GM10847 (cell line): ENCODE data around the gene THTPA.
A peak's percentile ranks its signal among the peaks of the same experiment; 100 is the strongest.

Experiments used
- POLR2A ChIP-seq: IDR thresholded peaks from 2 replicates; pipeline ENCODE4 v1.6.1; 2011; ENCODE audit not compliant: insufficient read length; ENCODE audit errors: extremely low read depth

Gene THTPA, protein sequence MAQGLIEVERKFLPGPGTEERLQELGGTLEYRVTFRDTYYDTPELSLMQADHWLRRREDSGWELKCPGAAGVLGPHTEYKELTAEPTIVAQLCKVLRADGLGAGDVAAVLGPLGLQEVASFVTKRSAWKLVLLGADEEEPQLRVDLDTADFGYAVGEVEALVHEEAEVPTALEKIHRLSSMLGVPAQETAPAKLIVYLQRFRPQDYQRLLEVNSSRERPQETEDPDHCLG

DNA sequence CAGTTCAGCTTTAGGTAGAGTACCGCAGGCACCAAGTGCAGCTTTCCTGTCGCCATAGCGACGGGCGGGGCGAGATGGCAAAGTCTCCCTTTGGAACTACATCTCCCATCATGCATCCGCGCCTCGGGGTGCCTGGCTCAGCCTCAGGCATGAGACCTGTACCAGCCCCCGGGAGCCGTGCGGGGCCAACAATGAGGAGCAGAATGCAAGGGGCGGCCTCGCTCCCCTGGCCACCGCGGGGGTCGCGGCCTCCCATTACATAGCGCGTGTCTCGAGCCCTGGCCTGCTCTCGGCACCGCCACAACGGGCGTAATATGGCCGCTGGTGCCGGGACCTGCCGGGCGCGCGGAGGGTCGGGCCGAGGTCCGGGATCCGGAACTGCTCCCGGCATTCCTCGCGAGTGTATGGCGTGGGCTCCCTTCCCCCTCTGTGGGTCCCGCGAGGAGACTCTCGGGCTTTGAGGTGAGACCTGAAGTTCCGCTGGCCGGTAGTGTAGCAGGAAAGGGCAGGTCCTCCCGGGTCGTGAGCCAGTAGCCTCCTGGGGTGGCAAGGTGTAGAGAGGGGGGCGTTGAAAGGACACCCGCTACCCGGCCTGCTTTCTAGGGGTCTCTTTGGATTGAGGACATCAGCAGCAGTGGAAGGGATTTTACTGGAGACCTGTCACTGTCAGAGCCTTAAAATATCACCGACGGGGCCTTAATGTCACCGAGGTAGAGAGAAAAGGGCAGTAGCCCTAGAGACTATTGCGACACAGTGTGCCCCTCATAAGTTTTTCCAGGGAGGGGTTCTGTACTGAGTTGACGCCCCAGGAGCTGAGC is at the start of gene THTPA:
Gene THTPA (plus strand): TSS at position 390 of the 818 bp plus-strand sequence. CDS start 487 bp downstream, outside the sequence.
- peak; percentile 77 for TF ChIP-seq POLR2A

DNA sequence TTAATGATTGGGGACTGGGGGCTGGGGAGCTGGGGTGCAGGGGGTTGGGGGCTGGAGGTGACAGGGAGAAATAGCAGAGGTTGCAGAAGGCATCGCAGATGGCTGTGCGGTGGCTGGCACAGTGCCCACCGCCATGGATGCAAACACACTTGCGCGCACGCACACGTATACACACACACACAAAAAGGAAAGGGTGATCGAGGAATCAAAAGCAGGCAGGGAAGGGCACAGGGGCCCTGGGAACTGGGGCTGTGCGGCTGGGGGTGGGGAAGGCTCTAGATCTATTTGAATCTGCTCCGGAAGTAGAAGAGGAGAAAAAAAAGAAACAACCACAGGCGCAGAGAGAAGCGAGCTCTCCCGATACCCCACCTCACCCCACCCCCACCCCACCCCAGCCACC is 43.9 kb upstream of the THTPA start:
- TF ChIP-seq POLR2A: no peak

DNA sequence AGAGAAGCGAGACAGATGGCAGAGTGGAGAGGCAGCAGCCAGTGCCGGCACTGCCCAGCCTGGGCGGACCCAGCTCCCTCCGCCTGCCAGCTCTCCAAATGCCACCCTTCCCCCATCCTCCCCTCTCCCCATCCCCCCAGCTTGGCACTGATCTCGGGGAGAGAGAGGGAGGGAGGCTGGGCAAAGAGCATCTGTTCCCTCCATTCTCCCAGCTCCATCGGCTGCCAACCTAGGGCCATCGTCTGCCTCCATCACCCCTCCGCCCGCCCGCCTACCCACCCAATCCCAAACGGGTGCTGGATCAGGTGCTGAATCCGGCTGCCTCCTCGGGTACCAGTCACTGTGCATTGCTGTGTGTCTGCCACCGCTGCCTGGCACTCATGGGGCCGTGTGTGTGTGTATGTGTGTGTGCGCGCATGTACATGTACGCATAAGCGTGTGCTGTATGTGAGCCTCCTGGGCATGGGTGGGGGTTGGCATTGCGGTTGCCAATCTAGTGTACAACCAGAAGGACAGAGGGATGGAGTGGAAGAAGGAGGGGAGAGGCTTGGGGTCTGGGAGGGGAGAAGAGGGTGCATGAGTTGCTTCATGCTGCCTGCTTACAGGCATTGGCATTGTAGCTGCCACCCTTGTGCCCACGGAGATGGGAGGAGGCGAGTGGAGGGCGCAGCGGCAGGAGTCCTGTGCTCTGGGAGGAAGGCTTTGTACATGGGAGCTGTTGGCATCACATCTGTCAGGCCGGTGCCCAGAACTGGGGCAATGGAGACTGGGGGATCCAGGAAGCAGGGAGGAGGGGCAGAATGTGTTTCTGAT is 42.9 kb upstream of the THTPA start:
- no peak for TF ChIP-seq POLR2A

DNA sequence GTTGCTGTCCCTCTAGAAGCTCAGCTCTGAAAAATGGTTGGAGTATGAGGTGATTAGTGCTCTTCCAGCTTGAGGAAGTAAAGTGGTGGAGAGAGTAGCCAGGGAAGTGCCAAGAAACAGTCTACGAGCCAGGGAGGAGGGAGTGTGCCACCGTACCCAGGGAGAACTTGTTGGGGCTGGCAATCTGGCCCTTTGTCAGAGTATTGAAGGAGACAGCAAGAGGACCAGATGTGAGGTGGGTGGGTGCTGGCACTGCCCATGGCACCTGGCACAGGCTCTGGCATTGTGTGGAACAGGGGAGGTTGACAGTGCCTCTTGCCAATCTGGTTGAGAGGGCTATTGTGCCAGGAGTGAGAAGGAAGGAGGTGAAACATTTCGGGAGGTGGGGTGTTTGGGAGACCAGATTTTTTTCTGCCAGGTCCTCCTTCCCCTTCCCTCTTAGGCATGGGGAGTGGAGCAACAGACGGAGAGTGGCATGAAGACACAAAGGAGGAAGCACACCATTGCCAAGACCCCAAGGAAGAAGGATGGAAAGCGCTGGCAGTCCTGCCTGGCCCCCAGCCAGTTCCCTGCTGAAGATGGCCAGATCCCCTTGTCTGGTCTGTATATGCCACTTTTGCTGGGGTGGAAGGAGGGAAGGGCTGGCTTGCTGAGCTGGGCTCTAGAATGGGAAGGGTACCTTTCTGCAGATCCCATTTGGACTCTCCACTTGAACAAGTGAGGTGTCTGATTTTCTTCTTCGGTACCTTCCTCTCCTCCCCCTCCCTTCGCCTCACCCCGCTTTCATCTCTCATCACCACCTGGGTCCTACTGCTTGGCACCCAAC is 42.0 kb upstream of the THTPA start:
- TF ChIP-seq POLR2A: no peak

DNA sequence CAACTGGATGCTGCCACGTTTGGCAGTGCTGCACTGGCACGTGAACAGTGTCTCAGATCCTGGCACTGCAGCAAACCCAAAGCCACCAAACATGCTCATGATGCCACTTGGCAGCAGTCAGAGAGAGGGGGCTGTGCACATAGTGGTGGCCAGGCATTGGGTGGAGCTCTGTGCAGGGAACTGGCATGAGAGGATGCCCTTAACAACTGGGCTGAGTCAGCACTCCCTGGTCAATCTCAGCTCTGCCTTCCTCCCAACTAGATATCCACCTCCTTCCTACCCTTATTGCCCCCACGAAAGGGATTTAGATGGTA is 41.5 kb upstream of the THTPA start:
- TF ChIP-seq POLR2A: no peak

DNA sequence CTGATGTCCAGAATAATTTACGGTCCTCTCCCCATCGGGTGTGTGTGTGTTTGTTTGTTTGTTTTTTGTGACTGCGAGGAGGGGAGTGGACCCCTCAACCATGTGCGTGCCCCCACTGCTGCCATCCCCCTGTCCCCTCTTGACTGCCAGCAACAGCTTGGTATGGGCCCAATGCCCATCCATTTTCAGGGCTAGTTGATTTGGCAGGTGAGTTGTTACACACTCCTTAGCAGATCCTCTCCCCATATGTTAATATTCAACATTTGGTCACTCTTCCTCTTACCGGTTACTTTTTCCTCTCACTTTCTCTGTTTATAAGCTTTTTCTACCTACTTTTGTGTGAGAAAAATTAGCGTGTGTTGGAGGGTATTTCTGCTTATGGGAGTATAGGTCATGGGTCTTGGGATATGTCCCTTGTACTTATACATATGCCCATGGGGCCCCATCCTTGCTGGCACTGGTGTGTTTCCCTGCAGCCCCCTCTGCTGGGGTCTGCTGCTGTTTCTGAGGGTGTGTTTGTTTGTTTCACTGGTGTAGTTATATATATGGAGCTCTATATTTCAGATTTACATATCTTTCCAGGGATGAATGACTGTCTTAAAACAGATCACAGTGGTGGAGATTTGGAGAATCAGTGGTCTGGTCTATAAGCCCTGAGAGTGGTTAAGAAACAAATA is 38.3 kb upstream of the THTPA start:
- TF ChIP-seq POLR2A: no peak

DNA sequence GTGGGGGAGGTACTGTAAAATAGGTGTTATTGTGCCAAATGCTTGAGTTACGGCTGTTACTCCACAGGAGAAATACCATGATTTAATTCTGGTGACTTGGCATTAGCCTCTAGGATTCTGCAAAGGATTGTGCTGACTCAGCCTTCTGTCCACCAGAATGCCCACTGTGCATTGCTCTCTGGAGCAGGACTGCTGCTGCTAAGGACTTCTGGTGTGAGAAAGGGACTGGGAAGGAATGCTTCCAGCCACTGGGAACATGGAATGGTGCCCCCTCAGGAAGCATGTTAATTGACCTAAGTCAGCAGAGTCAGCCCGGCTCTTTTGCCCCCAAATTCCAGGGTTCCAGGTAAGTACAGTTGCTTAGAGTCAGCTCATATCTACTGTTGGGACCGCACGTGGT is 37.4 kb upstream of the THTPA start:
- TF ChIP-seq POLR2A: no peak

DNA sequence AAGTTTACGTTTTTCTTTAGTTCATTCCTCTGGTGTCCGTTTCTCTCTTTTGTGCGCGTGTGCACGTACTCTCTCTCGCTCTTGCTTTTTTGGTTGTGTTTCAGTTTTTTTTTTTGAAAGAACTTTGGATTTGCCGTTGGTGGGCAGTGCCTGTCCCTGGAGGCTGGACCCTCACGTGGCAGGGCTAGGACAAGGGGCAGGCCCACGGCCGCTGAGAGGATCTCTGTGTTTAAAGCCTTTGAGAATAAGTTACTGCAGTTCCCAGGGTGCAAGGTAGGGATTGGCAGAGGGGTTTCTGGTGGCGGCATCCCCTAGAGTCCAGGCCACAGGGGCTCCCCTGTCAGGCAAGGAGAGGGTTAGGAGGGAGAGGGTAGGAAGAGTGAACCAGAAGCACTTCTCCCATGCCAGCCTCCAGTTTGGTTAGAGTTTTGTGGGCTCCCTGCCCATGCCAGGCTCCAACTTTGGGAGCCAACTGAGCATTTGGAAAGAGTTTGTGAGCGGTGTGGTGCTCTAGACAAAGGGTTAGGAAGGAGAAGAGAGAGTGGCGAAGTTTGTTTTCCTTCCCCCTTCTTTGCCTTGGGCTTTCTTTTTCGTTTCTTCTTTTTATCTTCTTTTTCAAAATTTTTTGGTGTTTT is 35.1 kb upstream of the THTPA start:
- no peak for TF ChIP-seq POLR2A

DNA sequence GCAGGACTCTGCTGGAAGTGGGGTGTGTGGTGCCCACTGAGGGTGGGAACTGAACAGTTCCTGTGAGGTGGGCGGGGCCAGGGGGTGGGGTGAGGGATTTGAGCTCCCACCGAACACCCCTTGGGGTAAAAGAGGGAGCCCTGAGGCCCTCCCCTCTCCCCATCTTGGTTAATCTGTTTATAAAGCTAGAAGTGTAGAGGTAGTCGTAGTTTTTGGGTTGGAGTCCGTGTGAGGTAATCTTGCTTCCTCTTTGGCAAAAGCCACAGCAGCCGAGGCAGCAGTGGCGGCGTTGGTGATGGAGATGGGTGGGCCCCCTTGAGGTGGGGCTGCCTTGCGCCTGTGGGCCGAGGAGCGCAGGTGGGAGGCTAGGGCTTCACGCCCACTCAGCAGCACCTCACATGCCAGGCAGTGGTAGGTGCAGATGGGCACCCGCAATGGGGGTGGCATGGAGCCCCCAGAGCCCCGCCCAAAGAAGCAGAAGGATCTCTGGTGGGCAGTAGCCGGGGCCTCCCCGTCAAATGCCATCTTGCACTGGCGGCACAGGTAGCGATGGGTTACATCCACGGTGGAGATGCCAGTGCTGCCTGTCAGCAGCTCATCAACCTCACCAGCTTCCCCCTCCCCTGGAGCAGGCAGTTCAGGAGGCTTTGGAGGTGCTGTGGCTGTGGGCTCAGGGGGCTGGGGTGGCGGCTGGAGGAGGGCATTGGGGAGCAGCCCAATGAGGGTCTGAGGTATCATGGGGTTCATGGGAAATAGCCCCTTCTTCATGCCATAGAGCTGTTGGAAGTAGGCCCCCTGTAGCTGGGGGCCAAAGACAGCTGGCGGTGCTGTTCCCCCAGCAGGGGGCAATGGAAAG is 34.1 kb upstream of the THTPA start:
- TF ChIP-seq POLR2A: no peak

DNA sequence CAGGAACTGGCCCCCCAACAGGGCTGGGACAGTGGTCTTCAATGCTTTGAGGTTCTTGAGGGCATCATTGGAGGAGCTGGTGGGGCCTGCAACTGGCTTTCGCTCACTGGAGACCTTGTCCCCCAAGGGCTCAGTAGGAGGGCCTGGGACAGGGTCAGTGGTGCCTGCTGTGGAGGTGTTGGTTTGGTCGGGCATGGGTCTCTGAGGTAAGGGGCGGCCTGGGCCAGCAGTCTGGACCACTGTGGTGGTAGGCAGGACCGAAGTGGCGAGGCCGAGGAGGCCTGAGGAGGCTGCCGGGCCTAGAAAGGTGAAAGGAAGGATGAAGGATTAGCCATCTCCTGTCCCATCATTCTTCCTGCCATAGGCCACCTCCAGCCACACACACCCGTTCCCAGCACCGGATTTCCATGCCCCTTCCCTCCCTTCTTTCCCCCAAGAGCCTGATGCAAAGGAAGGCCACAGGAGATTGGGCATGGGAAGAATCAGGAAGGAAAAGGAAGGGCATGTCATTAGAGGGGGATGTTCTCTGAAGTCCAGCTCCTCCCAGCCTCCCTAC is 33.4 kb upstream of the THTPA start:
- no peak for TF ChIP-seq POLR2A

DNA sequence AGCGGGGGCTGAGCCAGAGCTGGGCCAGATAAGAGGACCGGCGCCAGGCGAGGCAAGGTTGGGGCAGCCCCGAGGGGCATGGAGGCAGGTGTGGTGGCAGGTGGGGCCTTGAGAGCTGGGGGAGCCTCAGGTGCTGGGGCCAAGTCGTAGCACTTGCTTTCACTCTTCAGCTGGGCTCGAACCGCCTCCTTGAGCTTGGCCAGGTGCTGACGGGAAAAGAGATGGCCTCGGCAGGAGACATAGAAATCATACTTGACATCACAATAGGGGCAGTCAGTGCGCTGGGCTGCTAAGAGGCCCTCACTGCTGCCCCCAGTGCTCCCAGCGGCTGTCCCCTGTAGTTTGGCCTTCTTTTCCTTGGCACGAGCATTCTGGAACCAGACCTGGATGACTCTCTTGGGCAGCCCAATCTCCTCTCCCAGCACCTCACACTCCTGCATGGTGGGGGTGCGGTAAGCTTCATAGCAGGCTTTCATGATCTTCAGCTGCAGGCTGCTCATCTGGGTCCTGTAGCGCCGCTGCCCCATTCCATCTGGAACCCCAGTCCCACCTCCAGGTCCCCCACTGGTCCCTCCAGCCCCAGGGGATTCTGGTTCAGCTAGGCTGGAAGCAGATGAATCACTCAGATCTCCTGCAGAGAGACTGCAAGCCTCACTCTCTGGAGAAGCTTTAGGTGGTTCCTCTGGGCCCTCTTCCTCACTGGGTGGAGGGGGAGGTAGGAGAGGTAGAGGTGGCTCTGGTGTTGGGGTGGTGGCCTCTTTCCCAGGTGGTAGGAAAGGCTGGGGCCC is 32.6 kb upstream of the THTPA start:
- TF ChIP-seq POLR2A: no peak

DNA sequence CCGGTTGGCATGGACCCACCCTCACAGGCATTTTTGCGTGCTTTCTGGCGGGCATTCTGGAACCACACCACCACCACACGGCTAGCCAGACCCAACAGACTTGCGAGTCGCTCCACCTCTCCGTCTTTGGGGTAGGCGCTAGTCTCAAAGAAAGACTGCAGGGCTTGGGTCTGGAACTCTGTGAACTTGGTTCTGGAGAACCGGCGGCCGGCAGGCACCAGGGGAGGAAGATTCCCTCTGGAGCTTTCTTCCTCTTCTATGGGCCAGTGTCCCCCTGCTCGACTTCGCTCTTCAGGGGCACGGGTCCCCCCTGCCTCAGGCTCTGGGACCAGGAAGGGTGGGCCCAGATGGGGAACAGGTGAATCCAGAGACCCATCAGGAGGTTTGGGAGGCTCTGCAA is 31.1 kb upstream of the THTPA start:
- no peak for TF ChIP-seq POLR2A
